Lower lobe of right lung (tissue), 2 donors: ENCODE results near the gene EYA2. TPM values are rescaled to one million over a fixed set of nuclear protein-coding genes. Genes with fewer than 3 reads are reported as not detected.

Experiments
- ATAC-seq, 2 donors: fragments of 200-7000 bp; cut with Tn5 transposase; one replicate each; pipeline ENCODE4 v1.9.1; 2020 to 2022; ENCODE audit warnings: mild to moderate bottlenecking in 2 of 2, moderate library complexity in 2 of 2
- DNase-seq: peaks from one replicate; pipeline ENCODE4 v3.0.0-alpha.2; 2020
- H3K27ac ChIP-seq: fragments of 200-600 bp; one replicate; pipeline ENCODE4 v1.8.0; 2022
- H3K27me3 ChIP-seq: fragments of 200-600 bp; one replicate; pipeline ENCODE4 v1.8.0; 2022; ENCODE audit warnings: low read depth
- H3K36me3 ChIP-seq: fragments of 200-600 bp; one replicate; pipeline ENCODE4 v1.8.0; 2022; ENCODE audit warnings: mild to moderate bottlenecking
- H3K4me1 ChIP-seq: fragments of 200-600 bp; one replicate; pipeline ENCODE4 v1.8.0; 2022
- H3K4me3 ChIP-seq: fragments of 200-600 bp; one replicate; pipeline ENCODE4 v1.8.0; 2022; ENCODE audit warnings: mild to moderate bottlenecking
- H3K9me3 ChIP-seq: fragments of 200-600 bp; one replicate; pipeline ENCODE4 v1.8.0; 2022
- intact Hi-C: fragments of 100-400 bp; cut with DNase I; formaldehyde crosslinking; loops from one replicate; pipeline ENCODE4 v1.11.0; 2022
- total RNA-seq: library from RNA; stranded (reverse); fragmentation: NEBNext Ultra II Directional; extraction: Animal tissue kit (Norgen Biotek cat#: 25700); gene quantifications from one replicate; pipeline ENCODE4 v1.2.1, GENCODE V29; 2021
- TF ChIP-seq, protein P1 (sequence below): fragments of 200-600 bp; IDR thresholded peaks from one replicate; pipeline ENCODE4 v1.8.0; 2022; ENCODE audit warnings: antibody characterized with exemption, mild to moderate bottlenecking
- donor health status: DM: no; HTN: yes; CAD: no; lungs with severe emphysema.

The EYA2 gene
- total RNA-seq, 1 donor from 2014 or later, result 3.5 TPM

DNA sequence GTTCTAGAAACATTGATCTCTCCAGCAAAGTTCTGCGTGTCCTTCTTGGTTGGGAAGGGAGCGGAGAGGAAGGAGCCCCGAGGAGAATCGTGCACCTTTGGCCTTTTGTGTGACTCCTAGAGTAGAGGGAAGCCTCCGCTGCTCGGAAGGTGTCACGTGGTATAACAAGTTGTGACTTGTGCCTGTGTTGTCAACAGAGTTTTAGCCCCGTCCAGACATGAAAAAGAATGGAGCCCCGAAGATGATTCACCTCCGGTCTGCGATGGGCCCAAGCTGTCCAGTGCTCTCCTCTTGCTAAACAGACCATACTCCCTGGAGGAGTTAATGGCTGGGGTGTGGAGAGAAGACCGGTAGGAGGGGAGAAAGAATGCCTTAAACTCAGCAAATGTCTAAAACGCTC lies 7.0 kb downstream of the EYA2 start:
- Histone ChIP-seq H3K27ac (no peak overlapping the region), H3K36me3 (no peaks in the 10 kb centered on the region), H3K27me3 (peaks cover 14% of the 10 kb centered on the region), H3K4me3 (no peak overlapping the region), H3K9me3 (no peaks in the 10 kb centered on the region), H3K4me1 (no peaks in the 10 kb centered on the region)
- ATAC-seq (no peak), DNase-seq (no peak)
- TF ChIP-seq, protein P1, sequence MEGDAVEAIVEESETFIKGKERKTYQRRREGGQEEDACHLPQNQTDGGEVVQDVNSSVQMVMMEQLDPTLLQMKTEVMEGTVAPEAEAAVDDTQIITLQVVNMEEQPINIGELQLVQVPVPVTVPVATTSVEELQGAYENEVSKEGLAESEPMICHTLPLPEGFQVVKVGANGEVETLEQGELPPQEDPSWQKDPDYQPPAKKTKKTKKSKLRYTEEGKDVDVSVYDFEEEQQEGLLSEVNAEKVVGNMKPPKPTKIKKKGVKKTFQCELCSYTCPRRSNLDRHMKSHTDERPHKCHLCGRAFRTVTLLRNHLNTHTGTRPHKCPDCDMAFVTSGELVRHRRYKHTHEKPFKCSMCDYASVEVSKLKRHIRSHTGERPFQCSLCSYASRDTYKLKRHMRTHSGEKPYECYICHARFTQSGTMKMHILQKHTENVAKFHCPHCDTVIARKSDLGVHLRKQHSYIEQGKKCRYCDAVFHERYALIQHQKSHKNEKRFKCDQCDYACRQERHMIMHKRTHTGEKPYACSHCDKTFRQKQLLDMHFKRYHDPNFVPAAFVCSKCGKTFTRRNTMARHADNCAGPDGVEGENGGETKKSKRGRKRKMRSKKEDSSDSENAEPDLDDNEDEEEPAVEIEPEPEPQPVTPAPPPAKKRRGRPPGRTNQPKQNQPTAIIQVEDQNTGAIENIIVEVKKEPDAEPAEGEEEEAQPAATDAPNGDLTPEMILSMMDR, result no peak
- intact Hi-C loops, result no loop called here

DNA sequence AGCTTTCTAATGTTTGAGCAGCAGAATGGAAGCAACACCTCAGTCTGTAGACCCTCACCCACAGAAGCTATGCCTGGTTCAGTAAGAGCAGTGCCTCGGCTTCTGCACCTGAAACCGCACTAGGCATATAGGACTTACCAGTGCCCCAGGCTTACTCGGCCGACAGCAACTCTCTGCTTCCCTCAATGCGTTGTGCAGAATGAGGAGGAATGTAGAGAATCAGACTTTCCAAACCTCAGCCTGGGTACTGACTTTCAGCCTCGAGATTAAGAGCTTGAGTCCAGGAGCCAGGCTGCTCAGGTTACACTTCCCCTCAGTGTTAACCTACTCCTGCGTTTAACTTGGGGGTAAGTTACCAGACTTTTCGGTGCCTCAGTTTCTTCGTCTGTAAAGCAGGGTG lies 8.6 kb downstream of the EYA2 start:
- TF ChIP-seq, protein P1, result no peak
- ATAC-seq, result no peak
- no peak overlapping the region for H3K27ac ChIP-seq
- no peaks in the 10 kb centered on the region for H3K4me1 ChIP-seq
- intact Hi-C loops, result no loop called here
- H3K36me3 ChIP-seq, result no peaks in the 10 kb centered on the region
- DNase-seq, result no peak
- no peak overlapping the region for H3K4me3 ChIP-seq
- no peaks in the 10 kb centered on the region for H3K9me3 ChIP-seq
- no peaks in the 10 kb centered on the region for H3K27me3 ChIP-seq

DNA sequence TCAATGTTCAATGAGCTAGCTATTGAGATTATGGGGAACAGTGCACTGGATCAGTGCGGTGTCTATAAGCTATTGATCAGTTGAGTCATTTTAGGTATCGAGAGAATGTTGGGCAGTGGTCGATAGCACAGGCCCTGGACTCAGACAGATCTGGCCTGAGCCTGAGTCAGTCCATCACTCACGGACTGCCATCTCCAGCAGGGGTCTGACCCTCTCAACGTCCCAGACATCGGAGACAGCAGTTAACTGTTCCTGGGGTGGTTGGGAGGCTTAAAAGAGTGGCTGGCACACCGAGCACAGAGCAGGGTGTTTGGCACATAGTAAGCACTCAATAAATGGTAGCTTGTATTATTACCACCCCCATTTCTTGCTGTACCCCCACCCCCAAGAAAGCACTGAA lies 9.3 kb downstream of the EYA2 start:
- Histone ChIP-seq H3K9me3 (no peaks in the 10 kb centered on the region), H3K27ac (no peak overlapping the region), H3K36me3 (no peaks in the 10 kb centered on the region), H3K4me3 (no peak overlapping the region), H3K4me1 (no peaks in the 10 kb centered on the region), H3K27me3 (no peaks in the 10 kb centered on the region)
- TF ChIP-seq, protein P1, result no peak
- intact Hi-C loops, result no loop called here
- DNase-seq, result no peak
- ATAC-seq, result no peak

DNA sequence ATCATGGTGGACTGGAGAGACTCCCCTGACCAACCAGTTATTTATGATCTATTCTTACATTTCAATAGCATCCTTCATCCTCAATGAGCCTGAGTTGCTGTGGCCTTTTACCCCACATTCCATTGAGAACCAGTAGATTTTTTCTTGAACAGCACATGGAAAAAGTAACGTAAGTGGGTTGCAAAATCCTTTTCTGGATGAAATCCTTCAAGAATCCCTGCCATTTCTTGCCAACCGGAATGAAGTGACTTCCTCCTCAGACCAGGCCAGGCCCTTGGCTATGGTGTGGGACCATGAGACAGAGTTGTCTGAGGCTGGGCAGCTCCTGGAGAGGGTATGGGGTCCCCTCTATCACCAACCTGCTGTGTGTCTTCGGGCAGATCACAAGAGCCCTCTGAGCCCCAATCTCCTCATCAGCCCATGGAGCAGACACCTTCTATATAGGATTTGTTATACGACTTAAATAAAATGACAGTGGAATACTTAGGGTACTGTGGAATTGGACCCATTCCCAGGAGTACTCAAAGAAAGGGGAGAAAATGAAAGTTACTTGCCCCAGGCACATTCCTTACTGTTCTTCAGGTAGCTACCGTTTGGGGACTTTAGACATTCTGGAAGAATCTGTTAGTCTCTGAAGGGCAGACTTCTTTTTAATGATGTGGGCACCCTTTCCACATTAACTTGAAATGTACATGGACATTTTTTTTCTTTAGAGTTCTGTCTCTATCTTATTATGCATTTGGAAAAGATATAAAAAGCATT lies 10.9 kb downstream of the EYA2 start:
- Histone ChIP-seq H3K36me3 (no peaks in the 10 kb centered on the region), H3K27ac (no peak overlapping the region), H3K9me3 (no peaks in the 10 kb centered on the region), H3K4me3 (no peak overlapping the region), H3K27me3 (no peaks in the 10 kb centered on the region), H3K4me1 (no peaks in the 10 kb centered on the region)
- ATAC-seq (peak in 1 of 2 donors; percentile 48), DNase-seq (no peak)
- intact Hi-C loops, result no loop called here
- TF ChIP-seq, protein P1, result no peak

DNA sequence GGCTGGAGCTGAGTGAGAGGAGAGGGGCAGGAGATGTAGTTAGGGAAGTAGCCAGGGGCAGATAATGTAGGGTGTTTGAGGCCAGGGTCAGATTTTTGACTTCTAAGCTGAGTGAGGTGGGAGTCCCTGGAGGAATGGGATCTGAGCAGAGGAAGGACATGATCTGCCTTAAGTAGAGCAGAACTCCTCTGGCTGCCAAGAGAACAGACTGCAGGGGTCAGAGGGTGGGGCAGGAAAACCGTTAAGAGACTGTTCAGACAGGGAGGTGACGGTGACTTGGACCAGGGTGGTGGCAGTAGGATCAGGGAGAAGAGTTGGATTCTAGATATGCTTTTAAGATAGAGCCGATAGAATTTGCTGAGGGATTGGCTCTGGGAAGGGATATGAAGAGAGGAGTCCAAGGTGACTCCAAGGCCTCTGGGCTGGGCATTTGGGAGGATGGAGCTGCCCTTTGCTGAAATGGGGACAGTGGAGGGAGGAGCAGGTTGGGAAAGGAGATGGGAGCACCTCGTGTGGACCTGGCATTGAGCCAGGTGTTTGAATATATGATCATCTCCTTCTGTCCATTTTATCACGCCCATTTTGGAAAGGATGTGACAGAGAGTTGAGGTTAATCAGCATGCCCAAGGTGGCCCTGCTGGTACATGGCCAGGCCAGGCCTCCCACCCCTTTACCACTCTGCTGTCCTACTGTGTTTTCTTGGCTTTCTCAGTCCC lies 18.8 kb downstream of the EYA2 start:
- no peaks in the 10 kb centered on the region for H3K4me1 ChIP-seq
- H3K27me3 ChIP-seq, result peaks cover 13% of the 10 kb centered on the region
- no peaks in the 10 kb centered on the region for H3K9me3 ChIP-seq
- H3K36me3 ChIP-seq, result no peaks in the 10 kb centered on the region
- intact Hi-C loops, result no loop called here
- TF ChIP-seq, protein P1, result no peak
- H3K27ac ChIP-seq, result no peak overlapping the region
- H3K4me3 ChIP-seq, result no peak overlapping the region
- ATAC-seq (no peak), DNase-seq (no peak)
